ENCODE measurements around the gene SSBP4. TPM values are rescaled to one million over a fixed set of nuclear protein-coding genes. Genes with fewer than 3 reads are reported as not detected.
A peak's percentile ranks its signal among the peaks of the same experiment; 100 is the strongest.

SSBP4 gene
- total and polyA plus RNA-seq, 2 of the 4 experiments (the other 2 are of a cell fraction), result 14.9 to 39.7 TPM

DNA sequence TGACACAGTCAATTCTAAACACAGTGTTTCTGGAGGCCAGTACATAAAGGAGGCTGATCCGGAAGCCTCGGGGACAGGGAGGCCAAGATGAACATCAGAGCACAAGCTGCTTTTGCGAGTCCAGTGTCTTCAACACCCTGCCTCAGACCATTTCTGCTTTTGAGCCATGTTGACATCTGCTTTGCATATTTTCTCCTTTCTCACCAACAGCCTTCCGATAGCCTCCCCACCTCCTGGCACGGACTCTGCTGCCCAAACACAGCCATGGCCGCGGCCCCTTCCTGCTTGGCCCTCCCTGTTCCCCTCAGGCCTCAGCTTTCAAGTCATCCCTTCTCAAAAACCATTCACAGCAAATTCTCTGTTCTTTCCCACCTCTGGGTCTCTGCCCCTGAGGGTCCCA is 25.4 kb upstream of the SSBP4 start:
- dilution Hi-C loops (cut with HindIII; ENCODE audit: low sequenced_read_pairs, unreplicated experiment) (no loop called here), intact Hi-C loops (cut with micrococcal nuclease) (no loop called here), in situ Hi-C loops (cut with MboI; ENCODE audit: low sequenced_read_pairs) (no loop called here)
- 65% methylated on average over 5 of the region's 7 CpGs; no CpG with 5 or more reads in 1 of the 2 experiments for WGBS, 2 experiments (ENCODE audit: extremely low coverage in 2 of 2, insufficient read length in 1 of 2)
- Histone ChIP-seq H3K79me1 (ENCODE audit: low read depth in 1 of 2, low read length in 2 of 2) (peaks cover 0 to 8% of the 10 kb centered on the region in 2 experiments; a peak in 1 of 4 replicates), H3K27me3 (ENCODE audit: control insufficient read depth, insufficient read depth, low read length) (no peaks in the 10 kb centered on the region), H3K4me1 (ENCODE audit: control insufficient read depth, insufficient read depth, low read length) (peaks cover 19% of the 10 kb centered on the region), H3K14ac (replicated peaks; ENCODE audit: low read depth, low read length) (no peak overlapping the region), H3K4me2 (ENCODE audit: low read depth, low read length) (no peak overlapping the region), H4K20me1 (ENCODE audit: insufficient read depth, low read length) (peaks cover 6% of the 10 kb centered on the region), H3K18ac (ENCODE audit: low read depth, low read length) (no peak overlapping the region), H3K4ac (ENCODE audit: low read depth, low read length) (peak overlapping the region; percentile 44; the same call in 1 of the 2 replicates), H3K23ac (ENCODE audit: low read depth, low read length) (no peak overlapping the region), H3K56ac (ENCODE audit: extremely low read depth, insufficient read depth, low read length) (no peak overlapping the region), H2AFZ (replicated peaks; ENCODE audit: low read length, poor library complexity) (no peak overlapping the region), H4K91ac (ENCODE audit: insufficient read depth, low read depth, low read length) (no peak overlapping the region; the same call in 1 of the 2 replicates), H3K9me3 (ENCODE audit: control insufficient read depth, insufficient read depth, low read length) (no peaks in the 10 kb centered on the region), H2AK9ac (replicated peaks; ENCODE audit: low read depth, low read length, poor library complexity) (no peak overlapping the region), H3K27ac (ENCODE audit: insufficient read depth, low read length) (no peak overlapping the region), H2BK20ac (ENCODE audit: low read depth, low read length) (no peak overlapping the region), H2BK5ac (ENCODE audit: low read depth, low read length, poor library complexity, severe bottlenecking) (no peak overlapping the region), H4K5ac (ENCODE audit: low read depth, low read length) (no peak overlapping the region), H3K36me3 (ENCODE audit: control insufficient read depth, insufficient read depth, low read length) (peaks cover 6% of the 10 kb centered on the region; the same call in 1 of the 2 replicates), H3K9me1 (ENCODE audit: insufficient read depth, low read length) (peaks cover 6% of the 10 kb centered on the region; the same call in 1 of the 2 replicates), H2AK5ac (ENCODE audit: low read depth, low read length) (peak overlapping the region; percentile 75), H2BK15ac (ENCODE audit: low read depth, low read length) (no peak overlapping the region), H4K8ac (ENCODE audit: low read depth in 2 of 2, low read length in 2 of 2) (peak overlapping the region in 1 of 2 experiments; percentile 9; a peak in 2 of 4 replicates), H3K4me3 (ENCODE audit: insufficient read depth, low read depth, low read length) (no peak overlapping the region), H2BK120ac (ENCODE audit: low read depth, low read length) (no peak overlapping the region), H3K9ac (ENCODE audit: low read depth, low read length) (no peak overlapping the region)
- DNase-seq (no peak), ATAC-seq (ENCODE audit: low read depth) (no peak)
- POLR2A ChIA-PET (ENCODE audit: unreplicated experiment), result no interaction called here
- CTCF ChIA-PET, result interaction anchor here (0.5 kb wide), 1 partner anchor 15 kb away, joined by 3 read pairs; no protein-coding TSS in a partner anchor
- BruUV-seq (replicated peaks), result no TSS peak
- no peak for TF ChIP-seq RCOR1 (IDR thresholded peaks at IDR 0.05; ENCODE audit: insufficient replicate concordance, low read length)
- TF ChIP-seq, protein P1, sequence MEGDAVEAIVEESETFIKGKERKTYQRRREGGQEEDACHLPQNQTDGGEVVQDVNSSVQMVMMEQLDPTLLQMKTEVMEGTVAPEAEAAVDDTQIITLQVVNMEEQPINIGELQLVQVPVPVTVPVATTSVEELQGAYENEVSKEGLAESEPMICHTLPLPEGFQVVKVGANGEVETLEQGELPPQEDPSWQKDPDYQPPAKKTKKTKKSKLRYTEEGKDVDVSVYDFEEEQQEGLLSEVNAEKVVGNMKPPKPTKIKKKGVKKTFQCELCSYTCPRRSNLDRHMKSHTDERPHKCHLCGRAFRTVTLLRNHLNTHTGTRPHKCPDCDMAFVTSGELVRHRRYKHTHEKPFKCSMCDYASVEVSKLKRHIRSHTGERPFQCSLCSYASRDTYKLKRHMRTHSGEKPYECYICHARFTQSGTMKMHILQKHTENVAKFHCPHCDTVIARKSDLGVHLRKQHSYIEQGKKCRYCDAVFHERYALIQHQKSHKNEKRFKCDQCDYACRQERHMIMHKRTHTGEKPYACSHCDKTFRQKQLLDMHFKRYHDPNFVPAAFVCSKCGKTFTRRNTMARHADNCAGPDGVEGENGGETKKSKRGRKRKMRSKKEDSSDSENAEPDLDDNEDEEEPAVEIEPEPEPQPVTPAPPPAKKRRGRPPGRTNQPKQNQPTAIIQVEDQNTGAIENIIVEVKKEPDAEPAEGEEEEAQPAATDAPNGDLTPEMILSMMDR (conservative IDR thresholded peaks at IDR 0.05; ENCODE audit: low read depth, low read length), result no peak
- TF ChIP-seq CHD1 (IDR thresholded peaks at IDR 0.05; ENCODE audit: low read depth, low read length), result no peak
- TF ChIP-seq SMC3 (IDR thresholded peaks at IDR 0.05; ENCODE audit: low read depth, low read length), result no peak
- TF ChIP-seq, protein P2, sequence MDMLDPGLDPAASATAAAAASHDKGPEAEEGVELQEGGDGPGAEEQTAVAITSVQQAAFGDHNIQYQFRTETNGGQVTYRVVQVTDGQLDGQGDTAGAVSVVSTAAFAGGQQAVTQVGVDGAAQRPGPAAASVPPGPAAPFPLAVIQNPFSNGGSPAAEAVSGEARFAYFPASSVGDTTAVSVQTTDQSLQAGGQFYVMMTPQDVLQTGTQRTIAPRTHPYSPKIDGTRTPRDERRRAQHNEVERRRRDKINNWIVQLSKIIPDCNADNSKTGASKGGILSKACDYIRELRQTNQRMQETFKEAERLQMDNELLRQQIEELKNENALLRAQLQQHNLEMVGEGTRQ (IDR thresholded peaks at IDR 0.05; ENCODE audit: low read depth, low read length), result no peak
